ENCODE data around the gene BFSP1.
A peak's percentile ranks its signal among the peaks of the same experiment; 100 is the strongest.

Gene BFSP1

GRCh38 chr20:17530716-17531664 is at the start of gene BFSP1:
BFSP1 (minus strand) TSS chr20:17531379; CDS start chr20:17531329, 50 bp downstream.
- H2AFZ ChIP-seq (ENCODE audit: low read depth, low read length), result peak within 1 kb of the TSS; percentile 13
- H3K4me3 ChIP-seq (ENCODE audit: low read length), result peak within 1 kb of the TSS; percentile 34
- H3K36me3 ChIP-seq (ENCODE audit: insufficient read depth, low read length), result no peaks in the 10 kb centered on the region
- no peaks in the 10 kb centered on the region for H3K9me3 ChIP-seq (ENCODE audit: low read length)
- H3K27me3 ChIP-seq (ENCODE audit: insufficient read depth, low read length), result peaks cover 35% of the 10 kb centered on the region
- H3K4me1 ChIP-seq (ENCODE audit: insufficient read depth, low read length), result peaks cover 9% of the 10 kb centered on the region

- Histone ChIP-seq H3K36me3 (ENCODE audit: insufficient read depth, low read length) (no peaks in the 10 kb centered on the region), H3K4me1 (ENCODE audit: insufficient read depth, low read length) (no peaks in the 10 kb centered on the region)
Measured at GRCh38 chr20:17580895-17581294, 49.7 kb upstream of the BFSP1 start.

GRCh38 chr20:17579369-17580039 is 48.3 kb upstream of the BFSP1 start:
- H3K27me3 ChIP-seq (ENCODE audit: insufficient read depth, low read length), result no peaks in the 10 kb centered on the region
- no peaks in the 10 kb centered on the region for H3K9me3 ChIP-seq (ENCODE audit: low read length)
- H3K4me1 ChIP-seq (ENCODE audit: insufficient read depth, low read length), result no peaks in the 10 kb centered on the region
- H3K4me3 ChIP-seq (ENCODE audit: low read length), result no peak overlapping the region
- H2AFZ ChIP-seq (ENCODE audit: low read depth, low read length), result no peak overlapping the region
- H3K36me3 ChIP-seq (ENCODE audit: insufficient read depth, low read length), result no peaks in the 10 kb centered on the region

More at GRCh38 chr20:17580895-17581294, 49.7 kb upstream of the BFSP1 start:
- no peaks in the 10 kb centered on the region for H3K27me3 ChIP-seq (ENCODE audit: insufficient read depth, low read length)
- H3K4me3 ChIP-seq (ENCODE audit: low read length), result no peak overlapping the region
- H3K9me3 ChIP-seq (ENCODE audit: low read length), result no peaks in the 10 kb centered on the region
- H2AFZ ChIP-seq (ENCODE audit: low read depth, low read length), result no peak overlapping the region

GRCh38 chr20:17576215-17576614 is 45.0 kb upstream of the BFSP1 start:
- no peak overlapping the region for H3K4me3 ChIP-seq (ENCODE audit: low read length)
- no peaks in the 10 kb centered on the region for H3K9me3 ChIP-seq (ENCODE audit: low read length)
- no peaks in the 10 kb centered on the region for H3K27me3 ChIP-seq (ENCODE audit: insufficient read depth, low read length)
- H3K4me1 ChIP-seq (ENCODE audit: insufficient read depth, low read length), result peaks cover 10% of the 10 kb centered on the region
- no peak overlapping the region for H2AFZ ChIP-seq (ENCODE audit: low read depth, low read length)
- no peaks in the 10 kb centered on the region for H3K36me3 ChIP-seq (ENCODE audit: insufficient read depth, low read length)

GRCh38 chr20:17573463-17573862 is 42.3 kb upstream of the BFSP1 start:
- Histone ChIP-seq H3K4me3 (ENCODE audit: low read length) (no peak overlapping the region), H2AFZ (ENCODE audit: low read depth, low read length) (no peak overlapping the region), H3K9me3 (ENCODE audit: low read length) (no peaks in the 10 kb centered on the region), H3K4me1 (ENCODE audit: insufficient read depth, low read length) (peaks cover 11% of the 10 kb centered on the region), H3K27me3 (ENCODE audit: insufficient read depth, low read length) (no peaks in the 10 kb centered on the region), H3K36me3 (ENCODE audit: insufficient read depth, low read length) (no peaks in the 10 kb centered on the region)

GRCh38 chr20:17572034-17572638 is 41.0 kb upstream of the BFSP1 start:
- no peaks in the 10 kb centered on the region for H3K27me3 ChIP-seq (ENCODE audit: insufficient read depth, low read length)
- H3K4me3 ChIP-seq (ENCODE audit: low read length), result peak overlapping the region; percentile 70
- no peaks in the 10 kb centered on the region for H3K36me3 ChIP-seq (ENCODE audit: insufficient read depth, low read length)

GRCh38 chr20:17571153-17571527 is 40.0 kb upstream of the BFSP1 start:
- H3K36me3 ChIP-seq (ENCODE audit: insufficient read depth, low read length), result no peaks in the 10 kb centered on the region
- H3K4me1 ChIP-seq (ENCODE audit: insufficient read depth, low read length), result peaks cover 13% of the 10 kb centered on the region
- no peak overlapping the region for H2AFZ ChIP-seq (ENCODE audit: low read depth, low read length)
- peak overlapping the region; percentile 70 for H3K4me3 ChIP-seq (ENCODE audit: low read length)
- H3K9me3 ChIP-seq (ENCODE audit: low read length), result no peaks in the 10 kb centered on the region
- no peaks in the 10 kb centered on the region for H3K27me3 ChIP-seq (ENCODE audit: insufficient read depth, low read length)

More at GRCh38 chr20:17572034-17572638, 41.0 kb upstream of the BFSP1 start:
- Histone ChIP-seq H3K4me1 (ENCODE audit: insufficient read depth, low read length) (peaks cover 13% of the 10 kb centered on the region), H2AFZ (ENCODE audit: low read depth, low read length) (no peak overlapping the region), H3K9me3 (ENCODE audit: low read length) (no peaks in the 10 kb centered on the region)

GRCh38 chr20:17570347-17571152 is 39.4 kb upstream of the BFSP1 start:
- H3K4me1 ChIP-seq (ENCODE audit: insufficient read depth, low read length), result peaks cover 13% of the 10 kb centered on the region
- H3K36me3 ChIP-seq (ENCODE audit: insufficient read depth, low read length), result no peaks in the 10 kb centered on the region
- H2AFZ ChIP-seq (ENCODE audit: low read depth, low read length), result peak overlapping the region; percentile 93
- peak overlapping the region; percentile 70 for H3K4me3 ChIP-seq (ENCODE audit: low read length)
- no peaks in the 10 kb centered on the region for H3K27me3 ChIP-seq (ENCODE audit: insufficient read depth, low read length)
- H3K9me3 ChIP-seq (ENCODE audit: low read length), result no peaks in the 10 kb centered on the region

- H2AFZ ChIP-seq (ENCODE audit: low read depth, low read length), result peak within 1 kb of the TSS; percentile 93
- H3K4me1 ChIP-seq (ENCODE audit: insufficient read depth, low read length), result peaks cover 13% of the 10 kb centered on the region
- no peaks in the 10 kb centered on the region for H3K36me3 ChIP-seq (ENCODE audit: insufficient read depth, low read length)
- H3K9me3 ChIP-seq (ENCODE audit: low read length), result no peaks in the 10 kb centered on the region
- peak within 1 kb of the TSS; percentile 70 for H3K4me3 ChIP-seq (ENCODE audit: low read length)
- no peaks in the 10 kb centered on the region for H3K27me3 ChIP-seq (ENCODE audit: insufficient read depth, low read length)
Measured at GRCh38 chr20:17569616-17570346, 38.6 kb upstream of the BFSP1 start, which contains the start of gene DSTN. DSTN (plus strand) TSS chr20:17570075; CDS start chr20:17570209, 134 bp downstream.

GRCh38 chr20:17568972-17569521 is 37.9 kb upstream of the BFSP1 start:
- peak overlapping the region; percentile 70 for H3K4me3 ChIP-seq (ENCODE audit: low read length)
- H2AFZ ChIP-seq (ENCODE audit: low read depth, low read length), result peak overlapping the region; percentile 76
- no peaks in the 10 kb centered on the region for H3K9me3 ChIP-seq (ENCODE audit: low read length)
- no peaks in the 10 kb centered on the region for H3K27me3 ChIP-seq (ENCODE audit: insufficient read depth, low read length)
- H3K36me3 ChIP-seq (ENCODE audit: insufficient read depth, low read length), result no peaks in the 10 kb centered on the region
- H3K4me1 ChIP-seq (ENCODE audit: insufficient read depth, low read length), result peaks cover 13% of the 10 kb centered on the region

- H3K4me1 ChIP-seq (ENCODE audit: insufficient read depth, low read length), result peaks cover 13% of the 10 kb centered on the region
- H3K9me3 ChIP-seq (ENCODE audit: low read length), result no peaks in the 10 kb centered on the region
- H3K27me3 ChIP-seq (ENCODE audit: insufficient read depth, low read length), result no peaks in the 10 kb centered on the region
- H3K4me3 ChIP-seq (ENCODE audit: low read length), result peak overlapping the region; percentile 70
- peak overlapping the region; percentile 76 for H2AFZ ChIP-seq (ENCODE audit: low read depth, low read length)
- H3K36me3 ChIP-seq (ENCODE audit: insufficient read depth, low read length), result no peaks in the 10 kb centered on the region
Measured at GRCh38 chr20:17568045-17568788, 37.0 kb upstream of the BFSP1 start.
